Measurements from ENCODE around the gene ULBP3. TPM values are rescaled to one million over a fixed set of nuclear protein-coding genes. Genes with fewer than 3 reads are reported as not detected.

ULBP3 gene
- total RNA-seq, 1 donor from 2014 or later, result 12.4 TPM

DNA sequence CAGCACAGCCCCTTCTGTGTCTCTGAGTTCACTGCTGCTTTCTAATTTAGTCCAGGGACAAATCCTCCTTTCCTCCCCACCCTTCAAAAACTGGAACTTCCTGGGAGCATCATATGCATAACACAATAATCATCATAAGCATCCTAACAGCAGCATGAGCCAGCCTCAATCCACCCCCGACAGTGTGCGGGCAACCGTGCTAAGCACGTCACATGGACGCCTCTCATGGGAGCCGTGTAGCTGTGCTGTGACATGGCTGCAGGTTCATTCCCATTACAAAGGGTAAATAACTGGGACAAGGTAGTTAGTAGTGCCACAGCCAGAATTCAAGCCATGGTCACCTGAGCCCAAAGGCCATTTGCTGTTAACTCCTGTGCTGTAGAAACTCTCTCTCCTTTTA, 24.5 kb upstream of the ULBP3 start:
- Mint-ChIP-seq H3K4me1 (ENCODE audit: unreplicated experiment) (peaks cover 7% of the 10 kb centered on the region), H3K36me3 (no peaks in the 10 kb centered on the region), H3K4me3 (peak overlapping the region; percentile 44), H3K27ac (peak overlapping the region; percentile 28), H3K9me3 (no peaks in the 10 kb centered on the region), H3K27me3 (peaks cover 18% of the 10 kb centered on the region)
- TF ChIP-seq, protein P1, sequence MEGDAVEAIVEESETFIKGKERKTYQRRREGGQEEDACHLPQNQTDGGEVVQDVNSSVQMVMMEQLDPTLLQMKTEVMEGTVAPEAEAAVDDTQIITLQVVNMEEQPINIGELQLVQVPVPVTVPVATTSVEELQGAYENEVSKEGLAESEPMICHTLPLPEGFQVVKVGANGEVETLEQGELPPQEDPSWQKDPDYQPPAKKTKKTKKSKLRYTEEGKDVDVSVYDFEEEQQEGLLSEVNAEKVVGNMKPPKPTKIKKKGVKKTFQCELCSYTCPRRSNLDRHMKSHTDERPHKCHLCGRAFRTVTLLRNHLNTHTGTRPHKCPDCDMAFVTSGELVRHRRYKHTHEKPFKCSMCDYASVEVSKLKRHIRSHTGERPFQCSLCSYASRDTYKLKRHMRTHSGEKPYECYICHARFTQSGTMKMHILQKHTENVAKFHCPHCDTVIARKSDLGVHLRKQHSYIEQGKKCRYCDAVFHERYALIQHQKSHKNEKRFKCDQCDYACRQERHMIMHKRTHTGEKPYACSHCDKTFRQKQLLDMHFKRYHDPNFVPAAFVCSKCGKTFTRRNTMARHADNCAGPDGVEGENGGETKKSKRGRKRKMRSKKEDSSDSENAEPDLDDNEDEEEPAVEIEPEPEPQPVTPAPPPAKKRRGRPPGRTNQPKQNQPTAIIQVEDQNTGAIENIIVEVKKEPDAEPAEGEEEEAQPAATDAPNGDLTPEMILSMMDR (conservative IDR thresholded peaks at IDR 0.05), result no peak
- no peak for DNase-seq (ENCODE audit: extremely low spot score, unreplicated experiment)

DNA sequence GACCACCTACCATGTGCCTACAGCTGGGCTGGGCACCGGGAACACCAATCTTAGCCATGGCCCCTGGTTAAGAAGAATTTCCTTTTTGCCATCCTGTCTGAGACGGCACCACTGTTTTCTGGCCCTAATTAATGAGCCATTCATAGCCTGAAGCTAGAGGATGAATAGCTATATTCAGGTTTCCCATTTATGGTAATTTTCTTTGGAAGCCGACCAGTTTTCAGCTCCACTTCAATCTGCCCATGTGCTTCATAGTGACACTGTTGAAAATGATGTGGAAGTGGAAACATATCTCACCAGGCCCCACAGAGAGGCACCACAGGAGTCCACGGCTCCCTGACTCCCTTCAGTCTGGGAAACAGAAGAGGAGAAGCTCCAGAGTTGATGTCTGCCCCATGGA, 22.6 kb upstream of the ULBP3 start:
- peaks cover 7% of the 10 kb centered on the region for H3K4me1 Mint-ChIP-seq (ENCODE audit: unreplicated experiment)
- TF ChIP-seq, protein P1 (conservative IDR thresholded peaks at IDR 0.05), result no peak
- H3K27ac Mint-ChIP-seq, result no peak overlapping the region
- no peak overlapping the region for H3K4me3 Mint-ChIP-seq
- H3K9me3 Mint-ChIP-seq, result no peaks in the 10 kb centered on the region
- H3K36me3 Mint-ChIP-seq, result no peaks in the 10 kb centered on the region
- no peak for DNase-seq (ENCODE audit: extremely low spot score, unreplicated experiment)
- peaks cover 18% of the 10 kb centered on the region for H3K27me3 Mint-ChIP-seq

DNA sequence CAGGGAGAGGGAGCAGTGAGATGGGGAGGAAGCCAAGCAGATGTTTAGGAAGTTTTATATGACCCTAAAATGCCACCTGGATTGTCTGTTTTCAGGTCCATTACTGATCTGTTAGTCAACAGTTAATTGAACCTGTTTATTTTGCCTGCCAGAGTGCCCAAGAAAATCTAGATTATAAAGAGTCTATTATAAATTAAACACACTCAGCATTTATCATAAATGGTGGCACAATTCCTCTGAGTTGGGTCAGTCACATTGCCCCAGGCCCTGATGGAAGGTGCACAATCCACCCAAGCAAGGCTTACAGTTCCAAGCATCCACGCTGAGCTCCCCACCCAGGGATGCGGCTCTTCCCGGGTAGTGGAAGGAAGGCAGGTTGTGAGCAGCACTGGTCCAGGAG, 21.4 kb upstream of the ULBP3 start:
- no peak for DNase-seq (ENCODE audit: extremely low spot score, unreplicated experiment)
- H3K4me3 Mint-ChIP-seq, result no peak overlapping the region
- no peak overlapping the region for H3K27ac Mint-ChIP-seq
- H3K27me3 Mint-ChIP-seq, result peaks cover 14% of the 10 kb centered on the region
- H3K4me1 Mint-ChIP-seq (ENCODE audit: unreplicated experiment), result peaks cover 7% of the 10 kb centered on the region
- no peaks in the 10 kb centered on the region for H3K9me3 Mint-ChIP-seq
- H3K36me3 Mint-ChIP-seq, result no peaks in the 10 kb centered on the region
- TF ChIP-seq, protein P1 (conservative IDR thresholded peaks at IDR 0.05), result no peak

DNA sequence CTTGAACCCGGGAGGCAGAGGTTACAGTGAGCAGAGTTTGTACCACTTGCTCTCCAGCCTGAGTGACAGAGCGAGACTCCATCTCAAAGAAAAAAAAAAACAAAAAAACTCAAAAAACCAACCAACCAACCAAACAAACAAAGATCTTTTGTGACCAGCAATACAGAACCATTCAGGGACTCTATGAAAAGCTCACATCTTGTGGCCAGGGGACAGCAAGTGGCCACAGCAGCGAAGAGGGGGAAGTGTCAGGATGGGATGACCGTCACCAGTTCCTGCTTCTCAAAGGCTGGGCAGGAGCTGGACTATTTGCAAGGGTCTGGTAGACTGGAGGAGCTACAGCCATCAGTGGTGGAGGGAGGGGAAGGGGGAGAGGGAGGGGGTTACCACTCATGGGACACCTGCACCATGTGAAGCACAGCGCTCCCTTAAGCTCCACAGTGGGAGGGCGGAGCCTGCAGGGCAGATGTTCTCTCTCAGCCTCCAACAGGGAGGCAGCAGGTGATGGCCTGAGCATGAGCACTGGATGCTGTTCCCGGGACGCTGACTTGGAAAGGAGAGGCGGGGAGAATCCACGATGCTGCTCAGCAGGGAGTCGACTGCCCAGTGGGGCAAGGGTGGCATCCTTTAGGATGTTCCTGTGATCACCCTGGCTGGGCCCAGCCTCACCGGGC, 19.7 kb upstream of the ULBP3 start:
- Mint-ChIP-seq H3K4me3 (no peak overlapping the region), H3K4me1 (ENCODE audit: unreplicated experiment) (peaks cover 5% of the 10 kb centered on the region), H3K27me3 (peaks cover 12% of the 10 kb centered on the region), H3K27ac (no peak overlapping the region), H3K9me3 (no peaks in the 10 kb centered on the region), H3K36me3 (no peaks in the 10 kb centered on the region)
- TF ChIP-seq, protein P1 (conservative IDR thresholded peaks at IDR 0.05), result no peak
- DNase-seq (ENCODE audit: extremely low spot score, unreplicated experiment), result no peak

DNA sequence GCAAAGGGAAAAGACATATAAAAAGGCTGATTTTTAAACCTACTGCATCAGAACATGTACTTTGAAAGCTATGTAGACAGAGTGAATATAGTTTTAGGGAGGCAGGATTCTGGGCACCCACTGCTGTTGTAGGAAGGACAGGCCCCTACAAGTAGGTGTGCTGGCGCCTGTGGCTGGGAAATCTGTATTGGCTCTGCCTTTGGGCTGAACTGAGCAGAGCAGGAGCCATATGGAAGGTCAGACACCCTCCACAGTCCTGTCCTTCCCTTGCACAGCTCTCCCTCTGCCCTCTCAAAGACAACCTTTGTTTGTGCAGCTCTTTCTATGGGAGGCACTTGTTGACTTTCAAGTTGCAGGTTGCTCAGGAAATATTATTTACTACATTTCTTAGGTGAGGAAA, 18.4 kb upstream of the ULBP3 start:
- Mint-ChIP-seq H3K4me1 (ENCODE audit: unreplicated experiment) (no peaks in the 10 kb centered on the region), H3K9me3 (no peaks in the 10 kb centered on the region), H3K36me3 (no peaks in the 10 kb centered on the region), H3K27ac (no peak overlapping the region), H3K4me3 (no peak overlapping the region), H3K27me3 (peaks cover 16% of the 10 kb centered on the region)
- TF ChIP-seq, protein P1 (conservative IDR thresholded peaks at IDR 0.05), result no peak
- no peak for DNase-seq (ENCODE audit: extremely low spot score, unreplicated experiment)

Data from type B pancreatic cell (in vitro differentiated cells).